ENCODE data around the gene IL2RG. TPM values are rescaled to one million over a fixed set of nuclear protein-coding genes. Genes with fewer than 3 reads are reported as not detected.

IL2RG gene
- total and polyA plus RNA-seq, 5 donors: 0.88 to 4.1 (median 1.1) TPM

- Histone ChIP-seq H3K4me1 (ENCODE audit: control insufficient read depth, insufficient read depth, low read length) (peaks cover 3% of the 10 kb centered on the region), H3K27me3 (ENCODE audit: control insufficient read depth, insufficient read depth) (no peaks in the 10 kb centered on the region), H3K4me3 (ENCODE audit: low read length) (no peak overlapping the region), H3K27ac (ENCODE audit: low read length) (no peak overlapping the region), H3K9me3 (ENCODE audit: control insufficient read depth, low read length) (no peaks in the 10 kb centered on the region)
- WGBS: 68% methylated on average over 6 of the region's 6 CpGs
- intact Hi-C loops (cut with DNase I): no loop called here
- no peak for DNase-seq
- no peak for ATAC-seq
Observed at GRCh38 chrX:71140440-71140839, 29.1 kb upstream of the IL2RG start.

- WGBS: 78% methylated on average over 4 of the region's 4 CpGs
- no peak for DNase-seq
Observed at GRCh38 chrX:71131510-71131909, 20.1 kb upstream of the IL2RG start.

DNA sequence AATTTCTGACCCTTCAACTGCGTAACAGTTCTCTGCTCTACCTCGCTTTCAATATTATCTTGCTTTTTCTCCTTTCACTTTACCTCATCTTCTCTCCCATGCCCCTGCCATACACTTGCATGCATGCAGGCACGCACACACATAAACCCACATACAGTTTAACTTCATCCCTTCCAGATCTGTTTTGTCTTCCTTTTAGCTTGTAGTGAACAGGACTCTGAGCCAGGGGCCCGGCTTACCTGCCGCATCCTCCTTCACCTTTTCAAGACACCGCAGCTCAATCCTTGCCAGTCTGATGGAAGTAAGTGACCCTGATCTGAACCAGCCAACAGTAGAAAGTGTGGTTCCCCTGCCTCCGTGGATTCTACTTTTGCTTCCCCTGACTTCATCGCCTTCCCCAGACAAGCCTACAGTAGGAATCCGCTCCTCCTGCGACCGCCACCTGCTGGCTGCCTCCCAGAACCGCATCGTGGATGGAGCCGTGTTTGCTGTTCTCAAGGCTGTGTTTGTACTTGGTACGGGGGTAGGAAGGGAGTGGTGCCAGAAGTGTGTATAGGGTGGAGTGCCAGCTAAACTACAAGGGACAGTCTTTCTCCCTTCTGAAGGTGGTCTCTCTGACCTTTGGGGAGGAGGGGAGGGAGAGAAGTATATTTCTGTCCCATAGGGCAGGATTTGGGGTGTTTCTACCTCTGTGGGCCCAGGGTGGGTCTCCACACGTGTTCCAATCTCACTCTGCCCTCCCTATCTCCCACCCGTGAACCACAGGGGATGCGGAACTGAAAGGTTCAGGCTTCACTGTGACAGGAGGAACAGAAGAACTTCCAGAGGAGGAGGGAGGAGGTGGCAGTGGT is 17.8 kb upstream of the IL2RG start:
- Histone ChIP-seq H3K27ac (ENCODE audit: low read length) (no peak overlapping the region), H3K9me3 (ENCODE audit: control insufficient read depth, low read length) (no peaks in the 10 kb centered on the region), H3K27me3 (ENCODE audit: control insufficient read depth, insufficient read depth) (no peaks in the 10 kb centered on the region), H3K4me3 (ENCODE audit: low read length) (no peak overlapping the region), H3K4me1 (ENCODE audit: control insufficient read depth, insufficient read depth, low read length) (no peaks in the 10 kb centered on the region)
- 34% methylated on average over 18 of the region's 18 CpGs for WGBS
- ATAC-seq: peak; percentile 68 to 80
- peak; percentile 64 to 85 (median 84) for DNase-seq
- intact Hi-C loops (cut with DNase I): no loop called here

More at GRCh38 chrX:71131510-71131909, 20.1 kb upstream of the IL2RG start:
- Histone ChIP-seq H3K27me3 (ENCODE audit: control insufficient read depth, insufficient read depth) (no peaks in the 10 kb centered on the region), H3K9me3 (ENCODE audit: control insufficient read depth, low read length) (no peaks in the 10 kb centered on the region), H3K4me3 (ENCODE audit: low read length) (no peak overlapping the region), H3K27ac (ENCODE audit: low read length) (no peak overlapping the region), H3K4me1 (ENCODE audit: control insufficient read depth, insufficient read depth, low read length) (no peaks in the 10 kb centered on the region)
- no peak for ATAC-seq
- intact Hi-C loops (cut with DNase I): loop anchor here in 1 of 4 donors (10.0 kb wide), 1 partner anchor 243 kb away; no protein-coding TSS in a partner anchor

- DNase-seq (no peak), ATAC-seq (no peak)
- Histone ChIP-seq H3K27me3 (ENCODE audit: control insufficient read depth, insufficient read depth) (no peaks in the 10 kb centered on the region), H3K4me3 (ENCODE audit: low read length) (no peak overlapping the region), H3K9me3 (ENCODE audit: control insufficient read depth, low read length) (no peaks in the 10 kb centered on the region), H3K27ac (ENCODE audit: low read length) (no peak overlapping the region), H3K4me1 (ENCODE audit: control insufficient read depth, insufficient read depth, low read length) (no peaks in the 10 kb centered on the region)
- 76% methylated on average over 12 of the region's 12 CpGs for WGBS
- intact Hi-C loops (cut with DNase I): no loop called here
Observed at GRCh38 chrX:71128166-71128833, 16.9 kb upstream of the IL2RG start.

- peak overlapping the region; percentile 37 for H3K27ac ChIP-seq (ENCODE audit: low read length)
- no peak for DNase-seq
- no peaks in the 10 kb centered on the region for H3K4me1 ChIP-seq (ENCODE audit: control insufficient read depth, insufficient read depth, low read length)
- 1% methylated on average over 16 of the region's 17 CpGs for WGBS
- H3K27me3 ChIP-seq (ENCODE audit: control insufficient read depth, insufficient read depth): no peaks in the 10 kb centered on the region
- no peaks in the 10 kb centered on the region for H3K9me3 ChIP-seq (ENCODE audit: control insufficient read depth, low read length)
- peak overlapping the region; percentile 95 for H3K4me3 ChIP-seq (ENCODE audit: low read length)
- intact Hi-C loops (cut with DNase I): no loop called here
- ATAC-seq: peak; percentile 42 to 52
Observed at GRCh38 chrX:71118985-71119535, 7.7 kb upstream of the IL2RG start.

- peak within 1 kb of the TSS; percentile 86 for H3K27ac ChIP-seq (ENCODE audit: low read length)
- H3K4me3 ChIP-seq (ENCODE audit: low read length): peak within 1 kb of the TSS; percentile 95
- intact Hi-C loops (cut with DNase I): no loop called here
- no peaks in the 10 kb centered on the region for H3K4me1 ChIP-seq (ENCODE audit: control insufficient read depth, insufficient read depth, low read length)
- H3K9me3 ChIP-seq (ENCODE audit: control insufficient read depth, low read length): no peaks in the 10 kb centered on the region
- ATAC-seq: peak; percentile 98 to 99
- no peaks in the 10 kb centered on the region for H3K27me3 ChIP-seq (ENCODE audit: control insufficient read depth, insufficient read depth)
- peak; percentile 85 to 95 (median 95) for DNase-seq
- WGBS: 2% methylated on average over 56 of the region's 56 CpGs
Observed at GRCh38 chrX:71118032-71118984, 6.9 kb upstream of the IL2RG start, which contains the start of gene MED12. Gene MED12 (plus strand): TSS chrX:71118596. CDS start chrX:71118755, 159 bp downstream.

- no peak for ATAC-seq
Observed at GRCh38 chrX:71117358-71117757, 6.0 kb upstream of the IL2RG start.

GRCh38 chrX:71111921-71112431 is 599 bp upstream of the IL2RG start:
- Histone ChIP-seq H3K27me3 (ENCODE audit: control insufficient read depth, insufficient read depth) (no peaks in the 10 kb centered on the region), H3K4me1 (ENCODE audit: control insufficient read depth, insufficient read depth, low read length) (no peaks in the 10 kb centered on the region), H3K27ac (ENCODE audit: low read length) (no peak overlapping the region), H3K9me3 (ENCODE audit: control insufficient read depth, low read length) (no peaks in the 10 kb centered on the region), H3K4me3 (ENCODE audit: low read length) (no peak overlapping the region)
- no peak for DNase-seq
- intact Hi-C loops (cut with DNase I): no loop called here
- no peak for ATAC-seq
- 70% methylated on average over 5 of the region's 5 CpGs for whole genome bisulfite sequencing

More at GRCh38 chrX:71117358-71117757, 6.0 kb upstream of the IL2RG start:
- 83% methylated on average over 10 of the region's 10 CpGs for WGBS
- no peak overlapping the region for H3K4me3 ChIP-seq (ENCODE audit: low read length)
- no peaks in the 10 kb centered on the region for H3K9me3 ChIP-seq (ENCODE audit: control insufficient read depth, low read length)
- H3K4me1 ChIP-seq (ENCODE audit: control insufficient read depth, insufficient read depth, low read length): no peaks in the 10 kb centered on the region
- H3K27me3 ChIP-seq (ENCODE audit: control insufficient read depth, insufficient read depth): no peaks in the 10 kb centered on the region
- no peak for DNase-seq
- H3K27ac ChIP-seq (ENCODE audit: low read length): no peak overlapping the region
- intact Hi-C loops (cut with DNase I): no loop called here

- Histone ChIP-seq H3K4me3 (ENCODE audit: low read length) (no peak overlapping the region), H3K27ac (ENCODE audit: low read length) (no peak overlapping the region), H3K9me3 (ENCODE audit: control insufficient read depth, low read length) (no peaks in the 10 kb centered on the region), H3K4me1 (ENCODE audit: control insufficient read depth, insufficient read depth, low read length) (no peaks in the 10 kb centered on the region), H3K27me3 (ENCODE audit: control insufficient read depth, insufficient read depth) (no peaks in the 10 kb centered on the region)
- ATAC-seq (no peak), DNase-seq (no peak)
- intact Hi-C loops (cut with DNase I): no loop called here
- WGBS: 96% methylated on average over 6 of the region's 6 CpGs
Observed at GRCh38 chrX:71109051-71109450, 2.3 kb downstream of the IL2RG start.

- intact Hi-C loops (cut with DNase I): no loop called here
- no peak overlapping the region for H3K4me3 ChIP-seq (ENCODE audit: low read length)
- DNase-seq: no peak
- 38% methylated on average over 9 of the region's 9 CpGs for WGBS
- no peak overlapping the region for H3K27ac ChIP-seq (ENCODE audit: low read length)
- H3K9me3 ChIP-seq (ENCODE audit: control insufficient read depth, low read length): no peaks in the 10 kb centered on the region
- H3K4me1 ChIP-seq (ENCODE audit: control insufficient read depth, insufficient read depth, low read length): no peaks in the 10 kb centered on the region
- no peaks in the 10 kb centered on the region for H3K27me3 ChIP-seq (ENCODE audit: control insufficient read depth, insufficient read depth)
- ATAC-seq: no peak
Observed at GRCh38 chrX:71107762-71108360, 3.5 kb downstream of the IL2RG start.
